GM18517 (cell line): ENCODE measurements around the gene SAT1.

Experiments used
- ATAC-seq: cut with Tn5 transposase; IDR thresholded peaks from one replicate; pipeline ENCODE4 v1.9.1; 2021; ENCODE audit warnings: mild to moderate bottlenecking, moderate library complexity; ENCODE audit not compliant: unreplicated experiment

The SAT1 gene

DNA sequence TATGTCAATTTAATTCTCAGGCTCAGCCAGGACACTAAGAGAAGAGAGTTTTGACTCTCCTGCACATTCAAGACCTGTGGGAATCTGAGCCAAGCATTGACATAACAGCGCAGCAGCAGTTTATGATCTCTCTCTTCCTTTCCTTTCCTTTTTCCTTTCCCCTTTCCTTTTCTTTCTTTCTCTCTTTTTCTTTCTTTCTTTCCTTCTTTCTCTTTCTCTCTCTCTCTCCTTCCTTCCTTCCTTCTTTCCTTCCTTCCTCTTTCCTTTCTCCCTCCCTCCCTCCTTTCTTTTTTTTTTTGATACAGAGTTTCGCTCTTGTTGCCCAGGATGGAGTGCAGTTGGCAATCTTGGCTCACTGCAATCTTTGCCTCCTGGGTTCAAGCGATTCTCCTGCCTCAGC lies 21.6 kb downstream of the SAT1 start:
- no peak for ATAC-seq

DNA sequence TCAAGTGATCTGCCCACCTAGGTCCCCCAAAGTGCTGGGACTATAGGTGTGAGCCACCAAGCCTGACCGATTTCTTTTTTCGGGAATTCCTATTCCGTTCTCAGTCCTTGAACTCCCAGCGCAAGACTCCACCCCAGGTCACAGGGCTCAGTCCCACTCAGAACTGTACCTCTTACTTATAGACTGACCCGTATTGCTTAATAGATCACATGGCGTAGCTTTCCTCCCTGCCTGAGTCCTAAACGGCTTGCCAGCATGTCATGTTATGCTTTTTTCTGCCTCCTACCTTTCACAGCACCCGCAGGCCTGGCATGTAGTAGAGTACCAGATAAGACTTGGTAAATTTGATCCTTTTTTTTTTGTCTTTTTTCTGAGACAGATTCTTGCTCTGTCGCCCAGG lies 22.4 kb downstream of the SAT1 start:
- no peak for ATAC-seq

DNA sequence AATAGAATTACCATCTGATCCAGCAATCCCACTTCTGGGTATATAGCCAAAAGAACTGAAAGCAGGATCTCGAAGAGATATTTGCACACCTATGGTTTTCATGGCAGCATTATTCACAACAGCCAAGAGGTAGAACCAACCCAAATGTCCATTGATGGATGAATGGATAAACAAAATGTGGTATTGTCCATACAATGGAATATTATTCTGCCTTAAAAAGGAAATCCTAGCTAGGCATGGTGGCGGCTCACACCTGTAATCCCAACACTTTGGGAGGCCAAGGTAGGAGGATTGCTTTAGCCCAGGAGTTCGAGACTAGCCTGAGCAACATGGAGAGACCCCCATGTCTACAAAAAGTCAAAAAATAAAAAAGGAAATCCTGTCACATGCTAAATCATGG lies 27.3 kb downstream of the SAT1 start:
- no peak for ATAC-seq

DNA sequence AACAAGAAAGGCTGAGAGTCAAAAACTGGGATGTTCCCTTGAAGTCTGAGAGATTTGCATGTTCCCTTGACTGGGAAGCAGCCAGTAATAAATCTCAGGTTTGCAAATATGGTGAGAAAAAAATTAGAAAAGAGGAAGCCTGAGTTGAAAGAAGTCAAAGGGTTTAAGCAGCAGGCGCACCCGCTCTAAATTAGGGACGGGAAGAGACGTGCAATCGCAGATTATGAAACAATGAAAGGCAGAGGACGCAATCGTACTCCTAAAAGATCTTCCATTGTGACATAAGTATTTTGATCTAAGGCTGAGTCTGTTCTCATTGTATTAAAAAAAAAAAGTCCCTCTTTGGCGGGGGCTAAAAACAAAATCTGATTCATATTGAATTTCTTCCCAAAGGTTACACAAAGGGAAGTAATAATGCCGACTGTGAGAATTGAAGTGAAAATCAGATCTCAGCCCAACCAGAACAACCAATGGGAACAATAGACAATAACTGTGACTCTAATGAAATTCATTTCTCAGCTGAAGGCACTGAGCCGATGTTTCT lies 28.2 kb downstream of the SAT1 start:
- no peak for ATAC-seq

DNA sequence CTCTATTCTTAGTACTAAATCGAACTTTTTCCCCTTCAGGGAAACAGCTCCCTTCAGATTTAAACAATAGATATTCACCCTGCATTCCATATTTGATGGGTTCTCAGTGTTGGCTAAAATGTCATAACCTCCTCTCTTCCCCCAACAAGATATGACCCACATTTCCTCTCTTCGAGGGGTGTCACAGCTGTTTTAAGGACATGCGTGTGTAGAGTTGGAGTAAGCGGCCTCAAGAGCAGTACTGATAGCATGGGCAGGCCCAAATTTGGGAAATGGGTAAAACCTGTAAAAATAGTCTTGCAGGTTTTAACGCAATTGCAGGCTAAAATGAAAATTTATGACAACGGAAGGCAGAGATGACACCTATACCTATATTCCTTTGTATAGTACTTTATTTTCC lies 28.7 kb downstream of the SAT1 start:
- ATAC-seq, result no peak

DNA sequence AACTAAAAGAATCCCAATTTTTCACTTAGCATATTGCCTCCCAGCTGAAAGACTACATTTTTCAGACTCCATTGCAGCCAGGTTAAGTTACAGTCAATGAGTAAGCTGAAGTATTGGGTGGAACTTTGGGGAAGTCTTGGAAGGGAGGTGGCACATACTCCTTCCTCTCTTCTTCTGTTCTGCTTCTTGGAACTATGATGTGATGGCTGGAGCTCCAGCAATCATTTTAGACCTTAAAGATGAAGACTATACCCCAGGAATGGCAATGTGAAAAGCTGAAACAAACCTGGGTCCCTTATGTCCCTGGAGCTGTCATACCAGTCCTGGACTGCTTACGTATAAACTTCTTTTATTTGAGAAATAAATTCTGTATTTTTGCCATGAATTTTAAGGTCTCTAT lies 30.8 kb downstream of the SAT1 start:
- no peak for ATAC-seq

DNA sequence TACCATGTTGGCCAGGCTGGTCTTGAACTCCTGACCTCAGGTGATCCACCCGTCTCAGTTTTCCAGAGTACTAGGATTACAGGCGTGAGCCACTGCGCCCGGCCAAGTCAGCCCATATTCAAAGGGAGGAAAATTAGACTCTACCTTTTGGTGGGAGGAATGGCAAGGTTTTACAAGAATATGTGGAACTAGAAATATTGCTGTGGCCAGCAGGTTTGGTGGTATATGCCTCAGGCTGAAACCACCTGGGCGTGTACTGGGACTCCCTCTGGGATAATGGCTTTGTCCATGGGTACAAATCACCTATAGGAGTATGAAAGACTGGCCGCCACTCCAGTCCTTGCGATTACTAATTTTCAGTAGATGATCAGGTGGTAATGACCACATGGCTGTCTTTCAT lies 32.4 kb downstream of the SAT1 start:
- no peak for ATAC-seq

DNA sequence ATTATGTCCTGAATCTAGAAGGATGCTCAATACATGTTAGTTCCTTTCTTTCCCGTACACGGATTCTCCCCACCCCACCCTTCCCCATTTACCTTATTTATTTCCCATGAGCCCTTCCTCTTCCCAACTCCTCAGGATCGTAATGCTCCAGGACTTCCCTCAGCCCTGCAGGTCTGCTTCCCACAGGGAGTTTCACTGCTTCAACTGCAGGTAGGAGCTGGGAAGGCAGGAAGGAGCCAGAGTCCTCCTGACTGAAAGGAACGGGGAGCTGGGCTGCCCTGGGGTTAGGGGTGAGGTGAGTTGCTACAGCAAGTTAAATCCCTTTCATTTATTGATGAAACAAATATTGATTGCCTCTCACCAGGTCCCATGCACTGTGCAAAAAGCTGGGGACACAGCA lies 33.2 kb downstream of the SAT1 start:
- ATAC-seq, result no peak

DNA sequence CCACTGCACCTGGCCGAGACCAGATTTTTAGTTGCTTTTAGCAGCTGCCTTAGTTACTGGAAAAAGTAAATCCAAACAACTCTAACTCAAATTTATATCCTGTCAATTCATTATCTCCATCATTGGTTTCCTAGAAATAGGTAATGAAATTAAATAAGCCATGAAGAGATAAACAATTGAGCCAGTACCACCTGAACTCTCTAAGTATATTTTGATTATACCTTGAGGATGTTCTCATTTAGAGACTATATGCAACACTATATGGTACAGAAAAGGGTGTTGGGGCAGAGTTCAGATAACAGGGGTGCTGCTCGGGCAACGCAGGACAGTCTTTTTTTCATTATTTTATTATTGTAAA lies 35.0 kb downstream of the SAT1 start:
- no peak for ATAC-seq

DNA sequence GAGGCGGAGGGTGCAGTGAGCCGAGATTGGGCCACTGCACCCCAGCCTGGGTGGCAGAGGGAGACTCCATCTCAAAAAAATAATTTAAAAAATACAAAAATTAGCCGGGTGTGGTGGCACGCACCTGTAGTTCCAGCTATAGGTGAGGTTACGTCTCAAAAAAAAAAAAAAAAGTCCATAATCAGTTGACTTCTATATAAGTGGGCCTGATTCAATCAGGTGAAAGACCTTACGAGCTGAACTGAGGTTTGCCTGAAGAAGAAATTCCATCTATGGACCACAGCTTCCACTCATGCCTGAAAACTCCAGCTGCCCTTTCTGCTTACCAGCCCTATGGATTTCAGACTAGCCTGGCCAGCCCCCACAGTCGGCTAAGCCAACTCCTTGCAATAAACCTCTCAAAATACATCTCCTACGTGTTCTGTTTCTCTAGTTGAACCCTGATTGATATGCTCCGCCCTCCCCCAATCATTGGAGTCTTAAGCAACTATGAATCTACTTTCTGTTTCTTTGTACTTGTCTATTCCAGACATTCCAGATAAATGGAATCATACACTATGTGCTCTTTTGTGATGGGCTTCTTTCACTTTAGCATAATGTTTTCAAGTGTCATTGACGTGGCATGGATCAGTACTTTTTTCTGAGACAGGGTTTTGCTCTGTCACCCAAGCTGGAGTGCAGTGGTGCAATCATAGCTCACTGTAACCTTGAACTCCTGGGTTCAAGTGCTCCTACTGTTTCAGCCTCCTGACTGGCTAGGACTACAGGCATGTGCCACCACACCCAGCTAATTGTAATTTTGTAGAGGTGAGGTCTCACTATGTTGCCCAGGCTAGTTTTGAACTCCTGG lies 36.6 kb downstream of the SAT1 start:
- ATAC-seq, result no peak

DNA sequence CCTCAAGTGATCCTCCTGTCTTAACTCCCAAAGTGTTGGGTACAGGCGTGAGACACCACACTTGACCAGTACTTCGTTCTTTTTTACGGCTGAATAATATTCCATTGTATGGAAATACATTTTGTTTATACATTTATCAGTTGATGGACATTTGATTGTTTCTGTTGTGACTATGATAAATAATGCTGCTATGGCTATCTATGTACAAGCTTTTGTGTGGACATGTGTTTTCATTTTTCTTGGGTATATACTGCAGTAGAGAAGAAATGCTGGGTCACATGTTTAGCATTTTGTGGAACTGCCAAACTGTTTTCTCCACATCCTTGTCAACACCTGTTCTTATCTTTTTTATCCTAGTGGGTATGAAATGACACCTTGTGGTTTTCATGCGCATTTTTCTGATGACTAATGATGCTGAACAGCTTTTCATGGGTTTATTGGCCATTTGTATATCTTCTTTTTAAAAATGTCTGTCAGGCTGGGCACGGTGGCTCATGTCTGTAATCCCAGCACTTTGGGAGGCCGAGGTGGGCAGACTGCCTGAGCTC lies 37.3 kb downstream of the SAT1 start:
- no peak for ATAC-seq

DNA sequence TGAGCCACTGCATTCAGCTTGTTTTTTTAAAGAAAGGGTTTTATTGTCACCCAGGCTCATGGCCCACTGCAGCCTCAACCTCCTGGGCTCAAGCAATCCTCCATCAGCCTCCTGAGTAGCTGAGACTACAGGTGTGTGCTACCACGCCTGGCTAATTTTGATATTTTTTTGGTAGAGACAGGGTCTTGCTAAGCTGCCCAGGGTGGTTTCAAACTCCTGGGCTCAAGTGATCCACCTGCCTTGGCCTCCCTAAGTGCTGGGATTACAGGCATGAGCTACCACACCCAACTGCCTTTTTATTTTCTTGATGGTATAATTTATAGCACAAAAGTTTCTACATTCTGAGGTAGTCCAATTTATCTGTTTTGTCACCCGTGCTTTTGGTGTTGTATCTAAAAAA lies 38.9 kb downstream of the SAT1 start:
- ATAC-seq, result no peak

DNA sequence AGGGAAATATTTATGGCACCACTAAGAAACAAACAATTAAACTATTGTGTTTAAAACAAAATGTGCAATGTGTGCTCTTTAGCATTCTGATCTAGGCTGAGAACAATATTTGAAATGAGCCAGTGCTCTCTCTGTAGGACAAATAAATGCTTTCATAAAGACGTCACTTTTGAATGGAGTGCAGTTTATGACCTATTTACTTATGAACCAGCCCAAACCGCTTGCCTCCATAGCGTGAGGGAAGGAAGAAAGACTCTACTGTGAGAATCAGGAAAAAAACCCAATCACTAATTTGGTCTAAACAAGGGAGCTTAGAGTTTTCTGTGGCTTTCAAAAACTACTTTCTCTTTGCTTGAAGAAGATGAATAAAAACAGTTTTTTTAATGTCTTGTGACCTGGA lies 39.4 kb downstream of the SAT1 start:
- no peak for ATAC-seq

DNA sequence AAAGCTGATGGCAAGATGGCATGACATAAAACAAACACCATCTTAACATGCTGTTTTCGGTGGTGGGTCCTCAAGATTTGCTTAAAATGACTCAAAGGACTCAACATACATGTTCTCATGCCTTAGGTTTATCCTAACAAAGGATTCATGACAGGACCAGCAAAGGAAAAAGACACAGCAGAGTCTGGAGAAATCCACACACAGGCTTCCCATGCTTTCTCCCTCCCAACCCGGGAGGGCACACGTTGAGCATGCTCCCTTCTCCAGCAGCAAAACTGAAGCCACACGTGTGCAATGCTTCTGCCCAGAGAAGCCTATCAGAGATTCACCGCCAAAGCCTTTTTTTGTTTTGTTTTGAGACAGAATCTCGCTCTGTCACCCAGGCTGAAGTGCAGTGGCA lies 39.9 kb downstream of the SAT1 start:
- ATAC-seq, result no peak

DNA sequence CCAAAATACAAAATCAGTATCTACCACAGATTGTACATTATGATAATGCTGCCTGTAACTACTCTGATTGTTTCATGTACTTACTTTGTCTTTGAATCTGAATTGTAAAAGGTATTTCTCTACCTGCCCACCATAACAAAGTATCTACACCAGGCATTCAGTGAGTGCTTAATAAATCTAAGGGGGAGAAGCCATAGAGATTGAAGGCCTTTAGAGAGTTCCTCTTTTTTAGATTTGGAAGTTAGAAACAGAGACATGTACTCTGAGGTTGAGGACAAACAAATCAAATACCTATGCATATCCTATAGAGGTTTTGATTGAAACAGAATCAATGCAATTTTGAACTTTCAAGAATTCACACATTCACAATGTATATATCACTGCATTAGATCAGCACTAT lies 42.7 kb downstream of the SAT1 start:
- ATAC-seq, result no peak

DNA sequence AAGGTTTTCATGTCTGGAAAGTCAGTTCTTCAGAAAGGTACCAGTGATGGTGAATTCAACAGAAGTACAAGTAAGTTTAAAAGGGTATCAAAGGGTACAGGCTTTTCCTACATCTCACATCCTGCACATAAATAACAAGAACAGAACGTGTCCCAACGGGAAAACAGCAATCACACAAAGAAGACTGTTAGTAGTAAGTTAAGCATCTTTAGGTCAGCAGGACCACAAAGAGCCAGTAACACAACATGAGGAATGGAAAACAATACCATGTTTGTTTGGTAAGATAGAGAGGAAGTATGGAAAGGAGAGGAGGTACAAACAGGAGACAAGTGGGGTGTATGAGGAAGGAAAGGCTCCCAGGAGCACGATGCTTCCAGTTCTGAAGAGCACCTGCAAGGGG lies 43.2 kb downstream of the SAT1 start:
- no peak for ATAC-seq

DNA sequence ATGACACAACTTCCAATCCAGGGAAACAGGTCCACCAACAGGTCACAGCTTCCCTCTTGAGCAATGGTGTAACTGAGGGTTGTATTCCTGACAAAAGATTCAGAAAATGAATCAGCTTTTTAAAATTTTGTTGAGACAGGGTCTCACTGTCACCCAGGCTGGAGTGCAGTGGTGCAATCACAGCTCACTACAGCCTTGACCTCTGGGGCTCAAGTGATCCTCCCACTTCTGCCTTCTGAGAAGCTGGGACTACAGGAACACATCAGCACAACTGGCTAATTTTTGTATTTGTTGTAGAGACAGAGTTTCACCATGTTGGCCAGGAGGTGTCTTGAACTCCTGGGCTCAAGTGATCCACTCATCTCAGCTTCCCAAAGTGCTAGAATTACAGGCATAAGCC lies 43.7 kb downstream of the SAT1 start:
- no peak for ATAC-seq

DNA sequence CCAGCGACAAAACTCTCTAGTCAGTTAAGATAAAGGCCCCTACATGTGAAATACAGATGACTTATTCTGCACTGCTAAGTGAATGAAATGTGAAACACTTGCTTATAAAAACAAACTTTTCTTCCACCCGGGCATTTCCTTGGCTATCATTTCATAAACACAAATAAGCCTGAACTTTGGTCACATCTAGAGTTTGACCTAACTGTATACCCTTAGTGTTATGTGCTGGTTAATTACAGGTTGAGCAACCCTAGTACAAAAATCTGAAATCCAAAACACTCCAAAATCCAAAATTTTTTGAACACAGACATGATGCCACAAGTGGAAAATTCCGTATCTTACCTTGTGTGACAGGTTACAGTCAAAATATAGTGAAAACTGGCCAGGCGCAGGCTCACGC lies 45.9 kb downstream of the SAT1 start:
- ATAC-seq, result no peak

DNA sequence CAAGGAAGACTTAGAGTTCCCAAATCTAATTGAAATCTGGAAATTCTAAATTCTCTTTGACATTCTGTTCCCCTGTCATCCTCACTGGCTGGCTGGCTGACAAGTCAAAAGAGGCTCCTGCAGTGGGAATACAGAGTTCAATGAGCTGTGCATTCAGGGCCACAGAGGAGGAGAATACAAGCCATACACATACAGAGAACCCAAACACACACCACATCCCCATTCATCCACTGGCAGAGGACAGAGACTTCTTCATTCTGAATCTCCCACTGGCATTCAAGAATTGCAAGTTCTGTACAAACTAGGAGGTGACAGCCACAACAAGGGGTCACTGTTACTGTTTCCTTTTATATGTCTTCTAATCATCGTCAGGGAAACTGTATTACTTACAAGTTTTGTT lies 49.7 kb downstream of the SAT1 start:
- ATAC-seq, result no peak
